HG02798 (cell line): Measurements from ENCODE around the gene KNSTRN.

Experiments used
- ATAC-seq: cut with Tn5 transposase; IDR thresholded peaks from one replicate; pipeline ENCODE4 v1.9.1; 2021; ENCODE audit warnings: mild to moderate bottlenecking; ENCODE audit not compliant: unreplicated experiment, poor library complexity

Gene KNSTRN

GRCh38 chr15:40443255-40443654, 60.7 kb downstream of the KNSTRN start:
- ATAC-seq, result no peak

DNA sequence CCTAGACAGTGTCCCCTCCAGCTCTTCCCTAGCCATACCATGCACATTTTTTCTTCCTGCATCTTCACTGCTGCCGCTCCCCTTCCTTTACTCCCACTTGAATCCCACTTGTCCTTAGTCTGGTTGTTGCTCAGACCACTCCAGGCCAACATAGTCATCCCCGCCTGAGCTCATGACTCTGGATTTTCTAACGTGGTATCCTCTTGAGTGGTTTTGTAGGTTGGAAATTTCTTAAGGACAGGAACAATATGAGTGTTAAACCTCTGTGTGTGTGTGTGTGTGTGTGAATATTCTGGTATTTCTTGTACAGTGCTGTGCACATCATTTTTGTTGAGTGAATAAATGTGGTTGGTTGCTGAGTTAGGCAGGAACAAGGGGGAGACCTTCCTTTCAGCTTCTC, 61.3 kb downstream of the KNSTRN start:
- ATAC-seq, result no peak
